HepG2 (cell line): Measurements from ENCODE around the gene MRNIP. TPM values are rescaled to one million over a fixed set of nuclear protein-coding genes. Genes with fewer than 3 reads are reported as not detected.
A peak's percentile ranks its signal among the peaks of the same experiment; 100 is the strongest.

ENCODE experiments used
- DNMT1 ChIP-seq: sonication (generic); formaldehyde crosslinking; IDR thresholded peaks from 2 replicates; pipeline ENCODE4 v1.5.1; 2020; ENCODE audit warnings: mild to moderate bottlenecking, missing genetic modification reagents
- ETV6 ChIP-seq: sonication (generic); formaldehyde crosslinking; conservative IDR thresholded peaks from 2 replicates; pipeline ENCODE4 v1.4.0; 2020; ENCODE audit warnings: missing genetic modification reagents
- GABPA ChIP-seq, 2 experiments: IDR thresholded peaks; 2 replicates each; pipeline ENCODE4 v1.6.1; 2011 to 2016; ENCODE audit warnings: low read depth in 2 of 2, low read length in 1 of 2, missing biosample characterization in 1 of 2, missing genetic modification characterization in 1 of 2
- HDAC1 ChIP-seq: sonication (generic); formaldehyde crosslinking; IDR thresholded peaks from 2 replicates; pipeline ENCODE4 v1.5.1; 2020; ENCODE audit warnings: mild to moderate bottlenecking, missing genetic modification reagents
- HNRNPH1 ChIP-seq: fragments of 200-400 bp; formaldehyde crosslinking; optimal IDR thresholded peaks from 2 replicates; pipeline ENCODE3; 2017; ENCODE audit warnings: mild to moderate bottlenecking, low read depth, low read length
- KDM2A ChIP-seq: sonication (generic); formaldehyde crosslinking; IDR thresholded peaks from 2 replicates; pipeline ENCODE4 v1.4.0; 2020; ENCODE audit warnings: low read depth, missing genetic modification reagents, borderline replicate concordance
- ZNF224 ChIP-seq: sonication (generic); formaldehyde crosslinking; IDR thresholded peaks from 2 replicates; pipeline ENCODE4 v1.5.0; 2020; ENCODE audit warnings: mild to moderate bottlenecking, missing genetic modification reagents
- ZNF331 ChIP-seq: sonication (generic); formaldehyde crosslinking; IDR thresholded peaks from 2 replicates; pipeline ENCODE4 v1.4.0; 2020; ENCODE audit warnings: missing genetic modification reagents
- ZSCAN20 ChIP-seq: sonication (generic); formaldehyde crosslinking; IDR thresholded peaks from 2 replicates; pipeline ENCODE4 v1.4.0; 2020; ENCODE audit warnings: missing genetic modification reagents, mild to moderate bottlenecking, borderline replicate concordance
- polyA plus RNA-seq, 8 experiments: library from polyadenylated mRNA; depleted of rRNA in 3 of 8; stranded (reverse) in 7 of 8; unstranded in 1 of 8; fragments of >200 nt; fragmentation: Illumina TruSeq in 4 of 8; extraction: Trizol in 4 of 8; gene quantifications; 2 replicates each; pipeline versions ENCODE4 v1.2.1 to v1.2.3, GENCODE V29; 2011 to 2016; ENCODE audit warnings: low read depth in 4 of 8, missing spikeins in 1 of 8, mixed read lengths in 1 of 8; ENCODE audit not compliant: insufficient read depth in 1 of 8
- total RNA-seq, 5 experiments: library from RNA; depleted of rRNA; stranded (reverse); fragments of >200 nt; fragmentation: Illumina TruSeq; extraction: Trizol; gene quantifications; 2 replicates each; pipeline ENCODE4 v1.2.3, GENCODE V29; 2016; ENCODE audit warnings: low read depth in 1 of 5
- TF ChIP-seq, protein P1 (sequence below): fragments of 450-650 bp; IDR thresholded peaks from 2 replicates; pipeline ENCODE4 v1.6.1; 2017; ENCODE audit warnings: mild to moderate bottlenecking
- TF ChIP-seq, protein P2 (sequence below): sonication (generic); formaldehyde crosslinking; IDR thresholded peaks from 2 replicates; pipeline ENCODE4 v1.5.0; 2020; ENCODE audit warnings: mild to moderate bottlenecking, low read depth, missing genetic modification reagents, borderline replicate concordance
- TF ChIP-seq, protein P3 (sequence below): sonication (generic); formaldehyde crosslinking; IDR thresholded peaks from 2 replicates; pipeline ENCODE4 v1.9.0; 2021; ENCODE audit warnings: missing genetic modification reagents, borderline replicate concordance
- TF ChIP-seq, protein P4 (sequence below): IDR thresholded peaks from 2 replicates; pipeline ENCODE4 v1.6.1; 2012; ENCODE audit warnings: low read length, improper control_type of control experiment
- TF ChIP-seq, protein P5 (sequence below): sonication (generic); formaldehyde crosslinking; IDR thresholded peaks from 2 replicates; pipeline ENCODE4 v1.5.0; 2020; ENCODE audit warnings: mild to moderate bottlenecking, missing genetic modification reagents

Gene MRNIP
- total and polyA plus RNA-seq, 2 of the 13 experiments (the other 11 are each of a cell fraction or from before 2014, with no cell fraction given), result 15.5 to 34.1 TPM

DNA sequence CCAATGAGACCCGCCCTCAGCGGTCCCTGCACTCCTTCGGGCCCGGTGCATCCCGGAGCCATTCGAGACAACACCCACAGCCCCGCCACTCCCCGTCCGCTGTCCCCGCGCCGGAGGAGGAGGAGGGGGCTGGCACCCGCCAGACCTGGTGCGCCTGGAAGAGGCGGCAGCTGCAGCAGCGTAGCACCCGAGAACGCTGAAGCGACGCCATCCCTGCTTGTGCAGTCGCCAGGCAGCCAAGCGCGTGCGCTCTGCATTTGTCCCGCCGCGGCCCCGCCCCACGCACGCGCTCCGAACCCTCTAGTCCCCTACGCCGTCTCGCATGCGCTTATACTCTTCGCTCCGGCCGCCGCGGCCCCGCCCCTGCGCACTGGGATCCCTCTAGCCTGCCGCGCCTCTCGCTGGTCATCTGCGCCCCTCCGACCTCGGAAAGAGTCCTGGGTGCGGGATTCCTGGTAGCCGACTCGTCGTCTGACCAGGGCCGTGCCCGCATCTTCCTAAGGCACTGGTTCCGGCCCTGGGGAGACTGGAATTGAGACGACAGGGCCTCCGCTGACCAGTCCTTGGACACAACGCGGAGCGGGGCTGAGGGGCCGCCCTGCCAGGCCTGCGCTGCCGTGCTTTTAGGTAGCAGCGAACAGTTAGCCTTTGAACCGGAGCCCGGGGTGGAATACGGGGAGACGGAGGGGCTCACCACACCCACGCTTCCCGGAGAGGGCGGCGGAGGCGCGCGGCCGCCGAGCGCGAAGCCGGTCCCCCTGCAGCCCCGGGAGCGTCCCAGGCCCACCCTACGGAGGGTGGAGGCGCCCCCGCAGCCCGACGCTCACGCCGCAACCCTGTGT is at the start of gene MRNIP (continued):
- TF ChIP-seq GABPA (IDR thresholded peaks at IDR 0.05; ENCODE audit: low read depth, low read length), result no peak
- peak; percentile 69 for TF ChIP-seq GABPA (CRISPR knock-in tag; IDR thresholded peaks at IDR 0.05; ENCODE audit: low read depth)
- TF ChIP-seq, protein P1, sequence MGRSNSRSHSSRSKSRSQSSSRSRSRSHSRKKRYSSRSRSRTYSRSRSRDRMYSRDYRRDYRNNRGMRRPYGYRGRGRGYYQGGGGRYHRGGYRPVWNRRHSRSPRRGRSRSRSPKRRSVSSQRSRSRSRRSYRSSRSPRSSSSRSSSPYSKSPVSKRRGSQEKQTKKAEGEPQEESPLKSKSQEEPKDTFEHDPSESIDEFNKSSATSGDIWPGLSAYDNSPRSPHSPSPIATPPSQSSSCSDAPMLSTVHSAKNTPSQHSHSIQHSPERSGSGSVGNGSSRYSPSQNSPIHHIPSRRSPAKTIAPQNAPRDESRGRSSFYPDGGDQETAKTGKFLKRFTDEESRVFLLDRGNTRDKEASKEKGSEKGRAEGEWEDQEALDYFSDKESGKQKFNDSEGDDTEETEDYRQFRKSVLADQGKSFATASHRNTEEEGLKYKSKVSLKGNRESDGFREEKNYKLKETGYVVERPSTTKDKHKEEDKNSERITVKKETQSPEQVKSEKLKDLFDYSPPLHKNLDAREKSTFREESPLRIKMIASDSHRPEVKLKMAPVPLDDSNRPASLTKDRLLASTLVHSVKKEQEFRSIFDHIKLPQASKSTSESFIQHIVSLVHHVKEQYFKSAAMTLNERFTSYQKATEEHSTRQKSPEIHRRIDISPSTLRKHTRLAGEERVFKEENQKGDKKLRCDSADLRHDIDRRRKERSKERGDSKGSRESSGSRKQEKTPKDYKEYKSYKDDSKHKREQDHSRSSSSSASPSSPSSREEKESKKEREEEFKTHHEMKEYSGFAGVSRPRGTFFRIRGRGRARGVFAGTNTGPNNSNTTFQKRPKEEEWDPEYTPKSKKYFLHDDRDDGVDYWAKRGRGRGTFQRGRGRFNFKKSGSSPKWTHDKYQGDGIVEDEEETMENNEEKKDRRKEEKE, result no peak
- TF ChIP-seq HDAC1 (CRISPR knock-in tag), result peak; percentile 83
- peak; percentile 48; the same call in 1 of the 2 replicates for TF ChIP-seq ZNF331
- TF ChIP-seq DNMT1 (CRISPR knock-in tag), result no peak
- peak; percentile 99 for TF ChIP-seq KDM2A (CRISPR knock-in tag)
- TF ChIP-seq ETV6 (CRISPR knock-in tag), result no peak; the same call in 1 of the 2 replicates
- TF ChIP-seq HNRNPH1, result no peak
- TF ChIP-seq, protein P2, sequence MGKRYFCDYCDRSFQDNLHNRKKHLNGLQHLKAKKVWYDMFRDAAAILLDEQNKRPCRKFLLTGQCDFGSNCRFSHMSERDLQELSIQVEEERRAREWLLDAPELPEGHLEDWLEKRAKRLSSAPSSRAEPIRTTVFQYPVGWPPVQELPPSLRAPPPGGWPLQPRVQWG (CRISPR knock-in tag), result no peak
- TF ChIP-seq, protein P3, sequence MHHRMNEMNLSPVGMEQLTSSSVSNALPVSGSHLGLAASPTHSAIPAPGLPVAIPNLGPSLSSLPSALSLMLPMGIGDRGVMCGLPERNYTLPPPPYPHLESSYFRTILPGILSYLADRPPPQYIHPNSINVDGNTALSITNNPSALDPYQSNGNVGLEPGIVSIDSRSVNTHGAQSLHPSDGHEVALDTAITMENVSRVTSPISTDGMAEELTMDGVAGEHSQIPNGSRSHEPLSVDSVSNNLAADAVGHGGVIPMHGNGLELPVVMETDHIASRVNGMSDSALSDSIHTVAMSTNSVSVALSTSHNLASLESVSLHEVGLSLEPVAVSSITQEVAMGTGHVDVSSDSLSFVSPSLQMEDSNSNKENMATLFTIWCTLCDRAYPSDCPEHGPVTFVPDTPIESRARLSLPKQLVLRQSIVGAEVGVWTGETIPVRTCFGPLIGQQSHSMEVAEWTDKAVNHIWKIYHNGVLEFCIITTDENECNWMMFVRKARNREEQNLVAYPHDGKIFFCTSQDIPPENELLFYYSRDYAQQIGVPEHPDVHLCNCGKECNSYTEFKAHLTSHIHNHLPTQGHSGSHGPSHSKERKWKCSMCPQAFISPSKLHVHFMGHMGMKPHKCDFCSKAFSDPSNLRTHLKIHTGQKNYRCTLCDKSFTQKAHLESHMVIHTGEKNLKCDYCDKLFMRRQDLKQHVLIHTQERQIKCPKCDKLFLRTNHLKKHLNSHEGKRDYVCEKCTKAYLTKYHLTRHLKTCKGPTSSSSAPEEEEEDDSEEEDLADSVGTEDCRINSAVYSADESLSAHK (CRISPR knock-in tag), result no peak
- TF ChIP-seq, protein P4, sequence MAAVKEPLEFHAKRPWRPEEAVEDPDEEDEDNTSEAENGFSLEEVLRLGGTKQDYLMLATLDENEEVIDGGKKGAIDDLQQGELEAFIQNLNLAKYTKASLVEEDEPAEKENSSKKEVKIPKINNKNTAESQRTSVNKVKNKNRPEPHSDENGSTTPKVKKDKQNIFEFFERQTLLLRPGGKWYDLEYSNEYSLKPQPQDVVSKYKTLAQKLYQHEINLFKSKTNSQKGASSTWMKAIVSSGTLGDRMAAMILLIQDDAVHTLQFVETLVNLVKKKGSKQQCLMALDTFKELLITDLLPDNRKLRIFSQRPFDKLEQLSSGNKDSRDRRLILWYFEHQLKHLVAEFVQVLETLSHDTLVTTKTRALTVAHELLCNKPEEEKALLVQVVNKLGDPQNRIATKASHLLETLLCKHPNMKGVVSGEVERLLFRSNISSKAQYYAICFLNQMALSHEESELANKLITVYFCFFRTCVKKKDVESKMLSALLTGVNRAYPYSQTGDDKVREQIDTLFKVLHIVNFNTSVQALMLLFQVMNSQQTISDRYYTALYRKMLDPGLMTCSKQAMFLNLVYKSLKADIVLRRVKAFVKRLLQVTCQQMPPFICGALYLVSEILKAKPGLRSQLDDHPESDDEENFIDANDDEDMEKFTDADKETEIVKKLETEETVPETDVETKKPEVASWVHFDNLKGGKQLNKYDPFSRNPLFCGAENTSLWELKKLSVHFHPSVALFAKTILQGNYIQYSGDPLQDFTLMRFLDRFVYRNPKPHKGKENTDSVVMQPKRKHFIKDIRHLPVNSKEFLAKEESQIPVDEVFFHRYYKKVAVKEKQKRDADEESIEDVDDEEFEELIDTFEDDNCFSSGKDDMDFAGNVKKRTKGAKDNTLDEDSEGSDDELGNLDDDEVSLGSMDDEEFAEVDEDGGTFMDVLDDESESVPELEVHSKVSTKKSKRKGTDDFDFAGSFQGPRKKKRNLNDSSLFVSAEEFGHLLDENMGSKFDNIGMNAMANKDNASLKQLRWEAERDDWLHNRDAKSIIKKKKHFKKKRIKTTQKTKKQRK, result no peak
- TF ChIP-seq, protein P5, sequence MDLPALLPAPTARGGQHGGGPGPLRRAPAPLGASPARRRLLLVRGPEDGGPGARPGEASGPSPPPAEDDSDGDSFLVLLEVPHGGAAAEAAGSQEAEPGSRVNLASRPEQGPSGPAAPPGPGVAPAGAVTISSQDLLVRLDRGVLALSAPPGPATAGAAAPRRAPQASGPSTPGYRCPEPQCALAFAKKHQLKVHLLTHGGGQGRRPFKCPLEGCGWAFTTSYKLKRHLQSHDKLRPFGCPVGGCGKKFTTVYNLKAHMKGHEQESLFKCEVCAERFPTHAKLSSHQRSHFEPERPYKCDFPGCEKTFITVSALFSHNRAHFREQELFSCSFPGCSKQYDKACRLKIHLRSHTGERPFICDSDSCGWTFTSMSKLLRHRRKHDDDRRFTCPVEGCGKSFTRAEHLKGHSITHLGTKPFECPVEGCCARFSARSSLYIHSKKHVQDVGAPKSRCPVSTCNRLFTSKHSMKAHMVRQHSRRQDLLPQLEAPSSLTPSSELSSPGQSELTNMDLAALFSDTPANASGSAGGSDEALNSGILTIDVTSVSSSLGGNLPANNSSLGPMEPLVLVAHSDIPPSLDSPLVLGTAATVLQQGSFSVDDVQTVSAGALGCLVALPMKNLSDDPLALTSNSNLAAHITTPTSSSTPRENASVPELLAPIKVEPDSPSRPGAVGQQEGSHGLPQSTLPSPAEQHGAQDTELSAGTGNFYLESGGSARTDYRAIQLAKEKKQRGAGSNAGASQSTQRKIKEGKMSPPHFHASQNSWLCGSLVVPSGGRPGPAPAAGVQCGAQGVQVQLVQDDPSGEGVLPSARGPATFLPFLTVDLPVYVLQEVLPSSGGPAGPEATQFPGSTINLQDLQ (CRISPR knock-in tag), result no peak; the same call in 1 of the 2 replicates
- no peak; the same call in 1 of the 2 replicates for TF ChIP-seq ZSCAN20
- TF ChIP-seq ZNF224 (CRISPR knock-in tag), result no peak
